DND-41 (cell line): ENCODE data around the gene ENTPD3.
"Not testable (repeated sequence)": the region's sequence is repeated elsewhere in the genome, so short reads cannot be mapped to it uniquely, and the experiment has no call there.

Experiments
- CTCF ChIP-seq: IDR thresholded peaks from 2 replicates; pipeline ENCODE4 v1.5.1; 2012; ENCODE audit warnings: borderline replicate concordance, low read length, moderate library complexity, mild to moderate bottlenecking; ENCODE audit not compliant: poor library complexity, severe bottlenecking; ENCODE audit errors: extremely low read depth
- EZH2 ChIP-seq: IDR thresholded peaks from 3 replicates; pipeline ENCODE4 v1.6.1; 2012; ENCODE audit warnings: borderline replicate concordance, low read depth, mild to moderate bottlenecking, moderate library complexity, low read length, inconsistent platforms; ENCODE audit not compliant: severe bottlenecking

DNA sequence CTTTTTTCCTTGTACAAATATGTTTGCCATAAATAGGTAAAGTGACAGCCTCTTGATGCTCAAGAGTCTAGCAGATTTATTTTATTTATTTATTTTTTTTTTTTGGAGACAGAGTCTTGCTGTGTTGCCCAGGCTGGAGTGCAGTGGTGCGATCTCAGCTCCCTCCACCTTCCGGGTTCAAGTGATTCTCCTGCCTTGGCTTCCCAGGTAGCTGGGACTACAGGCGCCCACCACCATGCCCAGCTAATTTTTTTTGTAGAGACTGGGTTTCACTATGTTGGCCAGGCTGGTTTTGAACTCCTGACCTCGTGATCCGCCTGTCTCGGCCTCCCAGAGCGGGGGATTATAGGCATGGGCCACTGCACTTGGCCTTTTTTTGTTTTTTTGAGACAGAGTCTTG is 75.9 kb downstream of the ENTPD3 start:
- TF ChIP-seq CTCF, EZH2: not testable (repeated sequence)
